Frontal cortex (tissue), 4 donors: ENCODE measurements around the gene YJEFN3. TPM values are rescaled to one million over a fixed set of nuclear protein-coding genes. Genes with fewer than 3 reads are reported as not detected.
A peak's percentile ranks its signal among the peaks of the same experiment; 100 is the strongest.

ENCODE experiments used
- DNase-seq, 2 donors: peaks; one replicate each; pipeline ENCODE4 v3.0.0; 2012; ENCODE audit warnings: low spot score in 2 of 2
- FAIRE-seq: peaks from 2 replicates; lab custom pipeline; 2012; peaks lifted over from hg19 to GRCh38; lab: Jason Lieb, UNC
- total RNA-seq: library from RNA; depleted of rRNA; stranded (reverse); fragments of >200 nt; gene quantifications from one replicate; pipeline ENCODE4 v1.2.3, GENCODE V29; 2014
- donor health status: control.
- donor health status: control.
- donor health status: control.

Gene YJEFN3
- total RNA-seq, 1 donor from 2014 or later = 5.7 TPM

DNA sequence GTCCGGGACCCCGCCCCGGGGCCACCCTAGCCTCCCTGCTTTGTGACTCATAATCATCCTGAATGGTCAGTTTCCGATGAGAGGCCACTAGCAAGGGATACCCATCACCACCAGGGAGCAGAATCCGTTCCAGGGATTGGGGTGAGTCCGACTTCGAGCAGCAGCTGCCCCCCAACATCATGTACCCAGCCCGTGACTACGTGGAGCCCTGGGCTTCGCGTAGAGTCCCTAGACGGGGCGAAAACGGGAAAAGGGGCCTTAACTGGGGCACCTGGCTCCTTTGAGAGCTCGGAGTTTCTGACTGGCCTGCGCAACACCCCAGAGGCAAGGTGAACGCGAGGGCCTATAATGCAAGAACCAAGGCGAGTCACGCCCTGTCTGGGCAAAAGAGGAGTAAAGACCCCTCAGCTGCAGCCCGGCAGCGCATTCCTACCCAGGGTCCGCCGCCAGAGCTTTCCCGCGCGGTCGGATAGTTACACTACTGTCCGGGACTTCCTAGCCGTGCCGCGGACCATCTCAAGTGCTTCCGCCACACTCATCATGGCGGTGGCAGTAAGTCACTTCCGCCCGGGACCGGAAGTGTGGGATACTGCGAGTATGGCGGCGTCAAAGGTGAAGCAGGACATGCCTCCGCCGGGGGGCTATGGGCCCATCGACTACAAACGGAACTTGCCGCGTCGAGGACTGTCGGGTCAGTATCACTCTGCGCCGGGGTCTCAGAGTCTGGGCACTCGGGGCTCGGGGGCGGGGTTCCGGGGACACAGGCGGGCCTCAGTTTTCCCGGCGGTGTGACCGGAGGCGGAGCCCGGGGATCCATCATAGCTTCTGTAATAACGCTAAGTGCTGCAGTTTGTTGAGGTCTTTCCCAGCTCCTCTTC, 12.8 kb upstream of the YJEFN3 start, which contains the start of gene NDUFA13:
Gene NDUFA13 (plus strand): TSS at position 584 of the 878 bp plus-strand sequence. CDS start 14 bp downstream, at position 598.
- no peak for FAIRE-seq
- DNase-seq = peak; percentile 92 to 93

DNA sequence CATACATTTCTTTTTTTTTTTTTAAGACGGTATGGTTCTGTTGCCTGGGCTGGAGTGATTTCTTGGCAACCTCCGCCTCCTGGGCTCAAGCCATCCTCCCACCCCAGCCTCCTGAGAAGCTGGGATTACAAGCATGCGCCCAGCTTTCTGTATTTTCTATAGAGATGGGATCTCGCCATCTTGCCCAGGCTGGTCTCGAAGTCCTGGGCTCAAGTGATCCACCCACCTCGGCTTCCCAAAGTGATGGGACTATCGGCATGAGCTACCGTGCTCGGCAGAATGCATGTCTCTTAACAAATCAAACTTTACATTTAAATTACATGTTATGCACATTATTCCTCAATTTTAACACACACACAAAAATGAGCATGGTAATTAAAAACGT, 11.5 kb upstream of the YJEFN3 start:
- FAIRE-seq (no peak), DNase-seq (no peak)

DNA sequence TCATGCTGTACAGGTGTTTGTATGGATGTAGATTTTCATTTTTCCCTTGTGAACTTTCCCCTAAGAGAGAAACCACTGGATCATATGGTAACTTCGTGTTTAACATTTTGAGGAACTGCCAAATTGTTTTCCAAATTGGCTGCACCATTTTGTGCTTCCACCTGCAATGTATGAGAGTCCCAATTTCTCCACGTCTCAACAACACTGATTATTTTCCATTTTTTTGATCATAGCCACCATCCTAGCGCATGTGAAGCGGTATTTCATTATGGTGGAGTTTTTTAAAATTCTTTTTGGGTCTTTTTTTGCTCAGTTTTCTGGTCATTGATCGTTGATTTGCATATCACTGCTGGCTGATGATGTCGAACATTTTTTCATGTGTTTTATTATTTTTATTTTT, 7.7 kb upstream of the YJEFN3 start:
- no peak for DNase-seq
- FAIRE-seq = no peak

DNA sequence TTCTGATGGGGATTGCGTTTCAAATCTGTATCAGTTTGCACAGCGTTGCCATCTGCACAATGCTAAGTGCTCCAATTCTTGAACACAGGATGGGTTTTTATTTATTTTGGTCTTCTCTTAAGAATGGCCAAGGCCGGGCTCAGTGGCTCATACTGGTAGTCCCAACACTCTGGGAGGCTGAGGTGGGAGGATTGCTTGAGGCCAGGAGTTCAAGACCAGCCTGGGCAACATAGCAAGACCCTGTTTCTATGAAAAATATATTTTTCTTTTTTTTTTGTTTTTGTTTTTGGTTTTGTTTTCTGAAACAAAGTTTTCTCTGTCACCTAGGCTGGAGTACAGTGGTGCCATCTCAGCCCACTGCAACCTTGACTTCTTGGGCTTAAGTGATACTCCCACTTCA, 5.5 kb upstream of the YJEFN3 start:
- no peak for FAIRE-seq
- no peak for DNase-seq

DNA sequence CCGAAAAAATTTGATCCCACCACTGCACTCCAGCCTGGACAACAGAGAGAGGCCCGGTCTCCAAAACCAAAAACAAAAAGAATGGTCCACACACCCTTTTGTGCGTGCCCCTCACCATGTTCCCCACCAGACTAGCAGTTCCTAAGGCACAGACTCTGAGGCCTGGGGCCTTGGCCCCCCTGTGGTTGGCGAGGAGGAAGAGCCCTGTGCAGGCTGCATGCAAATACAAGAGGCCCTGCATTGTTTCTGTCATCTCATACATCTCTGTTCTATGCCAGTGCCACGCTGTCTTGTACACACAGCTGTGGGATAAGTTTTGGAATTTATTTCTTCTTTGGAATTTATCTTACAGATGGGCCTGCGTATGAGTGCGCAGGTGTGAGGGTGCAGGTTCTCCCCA, 4.7 kb upstream of the YJEFN3 start:
- DNase-seq (no peak), FAIRE-seq (no peak)

DNA sequence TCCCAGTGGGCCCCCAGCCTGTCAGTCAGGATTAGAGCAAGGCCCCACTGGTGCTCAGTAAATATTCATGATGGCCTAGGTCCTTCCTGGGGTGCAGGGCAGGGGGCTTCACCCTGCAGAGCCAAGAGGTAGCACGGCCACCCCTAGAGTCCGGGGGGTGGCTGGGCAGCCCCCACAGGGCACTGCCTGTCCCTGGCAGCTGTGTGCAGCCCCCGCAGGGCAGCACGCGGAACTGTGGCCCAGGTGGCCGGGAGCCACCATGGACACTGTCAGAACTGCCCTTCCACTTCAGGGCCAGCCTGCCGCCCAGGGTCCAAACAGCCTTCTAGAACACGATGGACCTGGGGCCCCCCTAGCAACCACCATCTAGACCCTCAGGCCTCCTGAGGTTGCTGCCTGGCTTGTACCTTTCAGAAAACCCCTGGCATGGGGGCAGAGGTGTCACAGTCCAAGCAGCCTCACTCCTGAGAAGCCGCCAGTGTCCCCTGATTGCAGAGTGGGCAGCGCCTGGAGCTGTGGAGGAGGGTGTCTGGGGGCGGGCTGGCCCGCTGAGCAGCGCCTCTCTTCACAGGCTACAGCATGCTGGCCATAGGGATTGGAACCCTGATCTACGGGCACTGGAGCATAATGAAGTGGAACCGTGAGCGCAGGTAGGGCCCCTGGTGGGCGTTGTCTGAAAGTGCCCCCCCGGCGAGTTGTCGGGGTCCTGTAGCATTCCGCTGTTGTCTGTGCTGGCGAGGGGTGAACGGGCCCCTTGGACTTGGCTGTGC, 2.9 kb upstream of the YJEFN3 start:
- DNase-seq (no peak), FAIRE-seq (no peak)

DNA sequence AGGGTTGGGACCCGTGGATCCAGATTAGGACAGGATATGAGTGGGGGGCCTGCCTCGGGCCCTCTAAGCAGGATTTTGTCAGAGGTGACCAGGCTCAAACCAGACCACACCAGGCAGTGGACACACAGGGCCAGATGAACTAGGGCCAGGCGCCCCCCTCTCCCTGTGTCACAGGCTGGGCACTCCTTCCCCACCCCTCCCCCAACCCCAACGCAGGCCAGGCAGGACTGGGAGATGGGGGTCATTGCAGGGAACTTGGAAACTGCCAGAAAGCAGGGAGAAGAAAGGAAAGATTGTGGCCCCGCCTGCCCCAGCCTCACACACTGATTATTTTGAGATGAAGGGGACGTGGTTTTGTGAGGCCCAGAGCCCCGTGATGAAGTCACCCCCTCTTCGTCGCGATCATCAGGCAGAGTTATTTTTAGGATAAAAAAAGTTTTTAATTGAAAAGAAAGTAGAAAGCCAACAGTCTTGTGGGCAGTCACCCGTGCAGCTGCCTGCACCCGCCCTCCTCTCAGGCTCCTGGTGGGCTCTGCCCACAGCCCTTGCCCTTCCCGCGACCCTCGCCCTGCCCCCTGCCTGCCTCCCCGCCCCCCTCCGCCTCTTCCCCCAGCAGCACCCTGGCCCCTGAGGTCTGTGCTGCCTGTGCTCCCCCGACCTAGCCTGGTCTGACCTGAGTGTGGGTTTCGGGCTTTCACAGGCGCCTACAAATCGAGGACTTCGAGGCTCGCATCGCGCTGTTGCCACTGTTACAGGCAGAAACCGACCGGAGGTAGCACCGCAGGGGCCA, 1.9 kb upstream of the YJEFN3 start:
- FAIRE-seq (no peak), DNase-seq (no peak)

DNA sequence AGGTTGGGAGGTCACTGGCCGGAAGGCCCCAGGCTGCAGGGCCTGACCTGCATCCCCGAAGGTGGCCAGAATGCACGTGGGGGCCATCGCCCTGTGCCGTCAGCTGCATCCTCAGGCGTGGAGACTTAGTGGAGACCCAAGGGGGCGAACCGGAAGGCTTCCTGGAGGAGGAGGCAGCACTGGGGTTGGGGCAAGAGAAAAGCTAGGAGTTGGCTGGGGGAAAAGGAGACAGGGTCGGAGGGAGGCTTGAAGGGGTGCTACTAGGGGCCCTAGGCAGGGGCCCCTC, 1.4 kb upstream of the YJEFN3 start:
- no peak for FAIRE-seq
- no peak for DNase-seq

DNA sequence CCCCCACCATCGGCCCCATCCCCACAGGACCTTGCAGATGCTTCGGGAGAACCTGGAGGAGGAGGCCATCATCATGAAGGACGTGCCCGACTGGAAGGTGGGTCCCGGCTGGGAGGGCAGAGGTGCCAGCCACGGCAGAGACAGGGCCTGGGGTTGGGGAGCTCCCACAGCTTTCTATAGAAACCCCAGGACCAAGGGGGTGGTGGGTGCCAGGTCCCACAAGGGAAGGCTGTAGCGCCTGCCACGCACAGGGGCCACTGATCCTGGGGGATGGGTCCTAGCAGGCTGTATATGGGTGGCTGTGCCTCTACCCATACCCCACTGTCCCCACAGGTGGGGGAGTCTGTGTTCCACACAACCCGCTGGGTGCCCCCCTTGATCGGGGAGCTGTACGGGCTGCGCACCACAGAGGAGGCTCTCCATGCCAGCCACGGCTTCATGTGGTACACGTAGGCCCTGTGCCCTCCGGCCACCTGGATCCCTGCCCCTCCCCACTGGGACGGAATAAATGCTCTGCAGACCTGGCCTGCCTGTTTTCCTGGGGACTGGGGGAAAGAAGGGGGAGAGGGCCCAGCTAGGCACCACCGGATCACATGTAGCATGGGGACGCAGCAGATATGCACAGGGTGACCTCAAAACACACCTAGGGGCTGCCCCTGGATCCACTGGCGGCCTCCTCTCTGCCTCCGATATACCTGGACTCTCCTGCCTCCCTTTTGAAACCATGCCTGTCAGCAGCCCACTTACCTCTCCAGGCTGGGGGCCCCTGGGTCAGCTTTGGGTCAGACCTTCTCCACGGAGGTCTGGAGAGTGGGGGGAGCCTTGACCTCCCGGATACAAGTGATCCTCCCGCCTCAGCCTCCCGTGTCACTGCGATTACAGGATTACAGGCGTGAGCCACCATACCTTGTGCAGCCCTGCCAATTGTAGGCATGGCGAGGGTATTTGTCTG, 761 bp upstream of the YJEFN3 start:
- DNase-seq (no peak), FAIRE-seq (no peak)

DNA sequence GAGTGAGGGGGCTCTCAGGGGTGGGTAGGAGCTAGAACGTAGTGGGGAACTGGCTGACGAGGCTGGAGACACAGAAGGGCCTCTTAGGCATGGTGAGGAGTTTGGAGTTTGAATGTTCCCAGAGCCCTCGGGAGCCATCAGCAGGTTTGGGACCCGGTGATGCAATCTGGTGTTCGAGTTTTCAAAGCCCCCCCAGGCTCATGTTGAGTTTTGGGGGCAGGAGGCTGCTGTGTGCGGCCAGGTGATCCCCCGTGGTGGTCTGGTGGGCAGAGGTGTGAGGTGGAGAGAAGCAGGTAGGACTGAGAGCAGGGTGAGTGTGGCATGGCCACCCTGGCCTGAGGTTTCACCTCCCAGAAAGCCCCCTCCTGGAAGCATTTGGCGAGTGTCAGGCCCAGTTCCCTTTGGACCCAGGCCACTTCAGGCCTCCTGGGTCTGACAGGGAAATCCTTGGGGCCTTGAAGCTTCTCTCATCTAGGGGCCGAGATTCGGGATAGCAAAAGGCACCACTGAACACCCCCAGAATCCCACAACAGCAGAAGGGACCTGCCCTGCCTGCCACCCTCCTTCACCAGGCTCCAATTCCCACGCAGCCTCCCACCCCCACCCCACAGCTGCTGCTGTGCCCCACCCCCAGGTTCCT, 1.2 kb downstream of the YJEFN3 start:
- DNase-seq (no peak), FAIRE-seq (no peak)

DNA sequence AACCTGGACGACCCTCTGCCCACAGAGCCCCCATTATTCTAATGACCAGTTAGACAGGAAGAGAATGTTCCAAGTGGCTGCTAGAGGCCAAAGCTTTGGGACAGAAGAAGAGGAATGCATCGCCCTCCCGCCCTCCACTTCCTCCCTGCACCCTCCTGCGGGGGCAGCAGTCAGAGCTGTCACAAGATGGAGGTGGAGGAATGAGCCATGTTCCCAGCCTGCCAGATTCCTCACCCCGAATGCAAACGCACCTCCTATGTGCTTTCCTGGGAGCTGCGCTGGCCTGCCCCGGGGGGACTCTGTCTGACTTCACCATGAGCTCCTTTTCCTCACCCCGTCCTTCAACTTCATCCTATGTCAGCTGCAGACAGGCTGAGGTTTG, 1.7 kb downstream of the YJEFN3 start:
- FAIRE-seq = no peak
- DNase-seq = no peak

DNA sequence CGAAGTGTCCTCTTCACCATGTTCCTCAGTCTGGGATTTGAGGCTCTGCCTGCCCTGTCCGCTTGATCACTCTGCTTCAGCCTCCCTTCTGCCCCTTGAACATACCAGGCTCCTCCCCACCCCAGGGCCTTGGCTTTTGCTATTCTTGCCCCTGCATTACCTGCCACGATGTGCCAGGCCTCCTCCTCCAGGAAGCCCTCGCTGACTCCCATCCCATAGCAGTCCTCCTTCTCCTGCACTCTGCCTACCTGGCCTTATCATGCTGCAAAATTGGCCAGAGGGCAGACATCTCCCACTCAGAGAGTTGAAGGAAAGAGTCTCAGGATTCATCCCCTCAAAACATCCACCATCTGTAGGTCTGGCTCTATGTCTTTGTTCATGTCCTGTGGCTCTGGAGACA, 2.2 kb downstream of the YJEFN3 start:
- no peak for FAIRE-seq
- no peak for DNase-seq

DNA sequence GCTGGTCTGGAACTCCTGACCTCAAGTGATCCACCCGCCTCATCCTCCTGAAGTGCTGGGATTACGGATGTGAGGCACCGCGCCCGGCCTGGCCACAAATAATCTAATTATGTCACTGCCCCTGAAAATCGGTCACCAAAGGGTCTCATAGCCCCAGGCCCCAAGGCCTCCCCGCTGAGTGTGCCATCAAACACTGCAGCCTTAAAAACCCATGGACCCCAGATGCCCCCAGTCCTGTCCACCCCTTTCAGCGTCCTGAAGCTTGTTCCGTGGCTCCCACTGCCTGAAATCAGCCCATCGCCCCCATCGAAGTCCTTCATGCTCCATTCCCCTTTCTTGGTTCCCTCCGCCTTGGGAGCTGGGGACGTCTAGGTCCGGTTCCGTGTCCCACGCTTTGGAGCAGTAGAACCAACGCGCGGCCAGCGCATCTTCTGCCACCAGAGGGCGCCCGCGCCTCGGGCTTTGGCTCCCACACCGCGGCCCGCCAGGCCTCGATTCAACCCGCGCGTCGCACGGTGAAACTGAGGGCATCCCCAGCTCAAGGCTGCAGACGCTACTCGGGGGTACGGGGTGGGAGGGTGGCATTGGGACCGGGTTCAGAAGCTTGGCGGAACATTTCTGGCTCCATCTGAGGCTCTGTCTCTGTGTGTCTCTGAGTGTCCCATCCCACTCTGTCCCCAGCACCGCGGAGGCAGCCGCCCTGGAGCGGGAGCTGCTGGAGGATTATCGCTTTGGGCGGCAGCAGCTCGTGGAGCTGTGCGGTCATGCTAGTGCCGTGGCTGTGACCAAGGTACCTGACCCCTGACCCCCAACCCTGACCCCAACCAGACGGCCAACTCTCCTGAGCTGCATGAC, 3.5 kb downstream of the YJEFN3 start:
- peak; percentile 85 to 90 for DNase-seq

DNA sequence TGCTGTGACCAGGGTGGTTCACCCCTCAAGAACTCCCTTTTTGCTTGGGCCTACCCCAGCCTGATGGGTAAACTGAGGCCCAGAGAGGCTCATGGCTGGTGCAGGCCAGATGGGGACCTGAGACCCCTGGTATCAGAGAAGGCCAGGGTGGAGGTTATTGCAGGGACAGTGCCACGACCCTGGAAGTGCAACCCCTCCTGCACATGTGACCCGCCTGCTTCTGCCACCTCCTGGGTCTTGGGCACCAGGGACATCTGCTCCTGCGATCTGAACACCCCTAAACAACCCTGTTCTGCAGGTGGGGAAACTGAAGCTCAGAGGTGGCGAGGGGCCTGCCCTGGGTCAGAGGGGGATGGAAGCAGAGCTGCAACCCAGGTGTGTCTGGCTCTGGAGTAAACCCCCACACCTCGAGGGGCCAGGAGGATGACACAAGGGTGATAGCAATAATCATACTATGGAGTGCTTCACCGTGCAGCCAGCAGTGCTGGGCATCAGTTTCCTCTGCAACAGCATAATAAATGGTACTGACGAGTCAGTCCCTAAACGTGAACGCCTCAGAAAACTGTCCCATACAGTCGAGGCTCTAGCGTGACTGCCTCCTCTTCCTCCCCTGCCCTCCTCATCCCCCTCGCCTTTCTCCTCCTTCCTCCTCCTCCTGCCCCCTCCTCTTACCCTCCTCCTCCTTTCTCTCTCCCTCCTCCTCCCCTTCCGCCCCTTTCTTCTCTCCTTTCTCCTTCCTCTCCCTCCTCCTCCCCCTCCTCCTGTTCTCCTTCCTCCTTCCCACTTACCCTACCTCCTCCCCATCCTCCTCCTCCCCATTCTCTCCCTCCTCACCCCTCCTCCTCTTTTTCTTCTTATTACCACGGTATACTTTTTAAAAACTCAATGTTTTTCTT, 4.3 kb downstream of the YJEFN3 start:
- DNase-seq = no peak
- FAIRE-seq = no peak

More for the DNA sequence above, 3.5 kb downstream of the YJEFN3 start:
- no peak for FAIRE-seq

DNA sequence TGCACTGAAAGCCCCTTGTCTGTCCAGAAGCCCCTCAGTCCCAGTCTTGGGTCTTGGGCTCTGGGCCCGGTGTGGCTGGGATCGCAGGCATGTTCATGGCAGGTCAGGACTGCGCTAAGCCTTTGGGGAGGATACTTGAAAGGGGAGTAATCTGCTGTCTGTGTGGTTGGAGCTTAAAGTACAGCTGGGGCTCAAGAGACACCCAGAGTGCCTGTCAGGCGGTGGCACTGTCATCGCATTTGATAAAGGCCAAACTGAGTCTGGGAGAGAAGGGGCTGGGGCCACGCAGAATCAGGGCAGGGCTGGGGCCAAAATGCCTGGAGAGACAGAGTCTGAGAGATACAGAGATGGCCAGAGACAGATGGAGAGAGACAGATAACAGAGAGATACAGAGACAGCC, 5.1 kb downstream of the YJEFN3 start:
- no peak for FAIRE-seq
- no peak for DNase-seq

DNA sequence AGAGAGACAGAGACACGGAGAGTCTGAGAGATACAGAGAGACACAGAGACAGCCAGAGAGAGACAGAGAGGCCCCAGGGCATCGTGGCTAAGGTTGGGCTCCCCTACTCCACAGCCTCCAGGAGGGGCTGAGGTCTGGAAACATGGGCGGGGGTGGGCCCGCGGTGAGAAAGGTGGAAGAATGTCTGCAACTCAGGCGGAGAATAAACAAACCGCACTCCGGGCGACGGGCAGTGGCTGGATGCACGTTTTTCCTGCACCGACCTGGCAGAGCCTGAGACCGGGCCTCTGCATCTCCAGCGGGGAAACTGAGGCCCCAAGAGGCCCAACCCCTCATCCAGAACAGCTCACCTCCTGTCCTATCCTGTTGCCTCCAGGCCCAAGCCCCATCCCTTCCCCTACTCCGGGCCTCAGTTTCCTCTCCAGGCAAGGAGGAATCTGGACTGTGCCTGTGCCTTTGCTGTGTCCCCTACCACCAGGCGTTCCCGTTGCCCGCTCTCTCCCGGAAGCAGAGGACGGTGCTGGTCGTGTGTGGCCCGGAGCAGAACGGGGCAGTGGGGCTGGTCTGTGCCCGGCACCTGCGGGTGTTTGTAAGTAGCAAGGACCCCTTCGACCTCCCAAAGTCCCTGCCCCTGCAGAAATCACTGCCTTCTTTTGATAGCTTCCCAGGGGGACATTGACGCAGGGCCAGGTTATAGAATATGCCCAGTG, 6.0 kb downstream of the YJEFN3 start:
- DNase-seq = no peak
- FAIRE-seq = no peak
